ENCODE data around the gene TSC22D4.
A peak's percentile ranks its signal among the peaks of the same experiment; 100 is the strongest.
"Not testable (repeated sequence)": the region's sequence is repeated elsewhere in the genome, so short reads cannot be mapped to it uniquely, and the experiment has no call there.

Gene TSC22D4

DNA sequence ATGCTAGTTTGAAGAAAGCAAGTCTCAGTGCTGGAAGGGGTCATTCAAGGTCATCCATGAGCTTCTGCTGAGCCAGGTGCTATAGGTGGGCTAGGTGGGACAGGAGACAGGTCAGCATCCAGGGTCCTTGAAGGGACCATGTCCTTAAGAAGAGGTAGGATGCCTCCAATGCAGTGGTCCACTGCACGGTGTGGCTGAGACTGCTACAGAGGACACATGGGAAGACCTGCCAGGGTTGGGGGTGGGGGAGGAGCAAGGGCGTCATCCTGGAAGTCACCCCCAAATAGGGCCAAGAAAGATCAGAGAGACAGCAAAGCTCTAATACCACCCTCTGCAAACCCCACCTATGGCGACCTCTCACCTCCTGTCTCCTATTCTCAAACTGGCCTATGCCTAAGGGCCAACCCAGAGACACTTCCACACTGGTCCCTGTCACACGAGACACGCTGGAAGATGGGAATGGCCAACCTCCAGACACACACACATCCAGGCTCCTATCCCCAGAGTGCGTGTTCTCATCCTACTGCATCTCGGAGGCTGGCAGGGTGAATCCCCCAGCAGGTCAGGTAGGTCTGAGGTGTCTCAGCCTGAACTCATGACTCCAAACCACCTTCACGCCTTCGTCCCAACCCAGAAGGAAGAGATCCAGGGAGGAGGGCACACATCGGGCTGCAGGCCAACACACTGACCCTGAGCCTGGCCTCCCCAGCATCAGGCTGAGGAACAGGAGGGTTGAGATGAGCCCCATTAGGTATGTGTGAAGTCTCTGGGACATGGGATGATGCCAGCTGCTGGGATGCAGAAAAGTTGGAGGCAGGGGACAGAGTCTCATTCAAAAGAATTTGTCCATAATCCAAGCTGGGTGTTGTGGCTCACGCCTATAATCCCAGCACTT is 37.1 kb downstream of the TSC22D4 start:
- no peak for DNase-seq

DNA sequence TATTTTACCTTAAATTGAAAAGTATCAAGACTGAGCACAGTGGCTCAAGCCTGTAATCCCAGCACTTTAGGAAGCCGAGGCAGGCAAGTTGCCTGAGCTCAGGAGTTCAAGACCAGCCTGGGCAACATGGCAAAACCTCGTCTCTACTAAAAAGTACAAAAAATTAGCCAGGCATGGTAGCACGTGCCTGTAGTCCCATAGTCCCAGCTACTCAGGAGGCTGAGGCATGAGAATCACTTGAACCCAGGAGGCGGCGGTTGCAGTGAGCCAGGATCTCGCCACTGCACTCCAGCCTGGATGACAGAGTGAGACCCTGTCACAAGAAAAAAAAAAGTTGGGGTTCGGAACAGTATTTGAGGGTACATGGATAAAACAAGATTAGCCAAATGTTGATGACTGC is 39.8 kb downstream of the TSC22D4 start:
- DNase-seq = not testable (repeated sequence)

DNA sequence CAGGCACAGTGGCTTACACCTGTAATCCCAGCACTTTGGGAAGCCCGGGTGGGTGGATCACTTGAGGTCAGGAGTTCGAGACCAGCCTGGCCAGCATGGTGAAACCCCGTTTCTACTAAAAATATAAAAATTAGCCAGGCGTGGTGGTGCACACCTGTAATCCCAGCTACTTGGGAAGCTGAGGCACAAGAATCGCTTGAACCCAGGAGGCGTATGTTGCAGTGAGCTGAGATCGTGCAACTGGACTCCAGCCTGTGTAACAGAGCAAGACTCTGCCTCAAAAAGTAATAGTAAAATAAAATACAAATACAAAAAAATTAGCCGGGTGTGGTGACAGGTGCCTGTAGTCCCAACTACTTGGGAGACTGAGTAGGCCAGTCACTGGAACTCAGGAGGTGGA is 40.3 kb downstream of the TSC22D4 start:
- not testable (repeated sequence) for DNase-seq

GRCh38 chr7:100438172-100438571 is 40.8 kb downstream of the TSC22D4 start:
- no peak for DNase-seq

GRCh38 chr7:100437150-100438100 is 41.6 kb downstream of the TSC22D4 start:
- DNase-seq = no peak

DNA sequence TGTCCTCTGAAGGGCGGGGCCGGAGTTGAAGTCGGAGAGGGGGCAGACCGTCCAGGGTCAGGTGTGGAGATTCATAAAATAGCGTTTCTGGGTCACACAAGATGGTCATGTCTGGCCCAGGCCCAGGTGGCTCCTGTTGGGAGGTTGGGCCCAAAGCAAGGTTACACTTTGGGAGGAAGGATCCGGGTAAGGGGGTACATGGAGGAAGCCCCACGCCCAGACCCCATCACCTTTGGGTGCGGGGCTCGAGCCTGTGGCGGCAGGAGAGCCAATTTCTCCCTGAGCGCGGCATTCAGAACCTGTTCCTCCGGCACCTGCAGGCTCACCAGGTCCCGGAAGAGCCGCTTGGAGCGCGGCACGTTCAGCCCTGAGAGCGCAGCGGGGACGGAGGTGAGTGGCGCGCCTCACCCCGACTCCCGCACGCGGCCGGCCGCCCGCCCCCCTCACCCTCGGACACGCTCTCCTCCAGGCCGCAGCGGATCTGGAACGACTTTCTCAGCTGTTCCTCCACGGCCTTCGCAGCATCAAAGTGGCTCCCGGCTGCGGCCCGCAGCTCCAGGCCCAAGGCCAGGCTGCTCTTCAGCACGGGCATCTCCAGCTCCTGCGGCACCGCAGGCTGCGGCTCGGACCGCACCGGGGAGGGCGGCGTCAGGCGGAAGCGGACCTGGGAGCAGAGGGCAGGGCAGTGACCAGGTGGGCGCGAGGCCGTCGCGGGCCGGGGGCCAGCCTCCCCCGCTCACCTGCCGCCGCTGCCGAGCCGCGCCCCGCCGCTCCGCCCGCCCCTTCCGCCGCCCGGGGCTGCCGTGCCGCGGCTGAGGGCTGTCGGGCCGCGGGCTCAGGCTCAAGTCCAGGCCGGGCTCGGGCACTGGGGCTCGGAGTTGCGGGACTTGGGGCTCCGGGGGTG is 43.4 kb downstream of the TSC22D4 start:
- DNase-seq = peak; percentile 19

DNA sequence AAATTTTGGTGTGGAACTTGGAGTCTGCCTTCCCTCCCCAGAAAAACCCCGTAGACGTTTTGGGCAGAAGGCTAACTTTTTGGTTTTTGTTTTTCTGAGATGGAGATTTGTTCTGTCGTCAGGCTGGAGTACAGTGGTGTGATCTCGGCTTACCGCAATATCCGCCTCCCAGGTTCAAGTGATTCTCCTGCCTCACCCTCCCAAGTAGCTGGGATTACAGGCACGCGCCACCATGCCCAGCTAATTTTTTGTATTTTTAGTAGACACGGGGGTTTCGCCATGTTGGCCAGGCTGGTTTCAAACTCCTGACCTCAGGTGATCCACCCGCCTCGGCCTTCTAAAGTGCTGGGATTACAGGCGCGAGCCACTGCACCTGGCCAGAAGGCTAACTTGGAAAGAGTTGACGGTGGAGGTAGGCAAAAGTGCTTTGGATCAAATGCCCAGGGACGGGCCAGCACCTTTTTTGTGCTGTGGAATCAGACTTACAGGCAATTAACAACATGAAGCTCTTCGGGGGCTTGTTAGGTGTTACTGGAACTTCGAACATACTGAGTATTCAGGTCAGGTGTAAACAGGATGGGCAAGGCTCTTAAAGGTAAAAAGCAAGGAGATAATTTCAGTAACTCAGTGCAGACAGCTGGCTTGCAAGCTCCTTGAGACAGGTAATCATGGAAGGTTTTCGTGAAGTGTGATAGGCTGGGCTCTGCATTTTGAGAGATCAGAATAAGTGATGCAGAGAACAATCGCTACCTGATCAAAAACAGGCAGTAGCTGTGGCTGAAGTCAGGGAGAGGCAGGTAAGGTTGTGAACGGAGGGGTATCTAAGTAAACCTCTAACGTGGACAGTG is 44.5 kb downstream of the TSC22D4 start:
- no peak for DNase-seq

DNA sequence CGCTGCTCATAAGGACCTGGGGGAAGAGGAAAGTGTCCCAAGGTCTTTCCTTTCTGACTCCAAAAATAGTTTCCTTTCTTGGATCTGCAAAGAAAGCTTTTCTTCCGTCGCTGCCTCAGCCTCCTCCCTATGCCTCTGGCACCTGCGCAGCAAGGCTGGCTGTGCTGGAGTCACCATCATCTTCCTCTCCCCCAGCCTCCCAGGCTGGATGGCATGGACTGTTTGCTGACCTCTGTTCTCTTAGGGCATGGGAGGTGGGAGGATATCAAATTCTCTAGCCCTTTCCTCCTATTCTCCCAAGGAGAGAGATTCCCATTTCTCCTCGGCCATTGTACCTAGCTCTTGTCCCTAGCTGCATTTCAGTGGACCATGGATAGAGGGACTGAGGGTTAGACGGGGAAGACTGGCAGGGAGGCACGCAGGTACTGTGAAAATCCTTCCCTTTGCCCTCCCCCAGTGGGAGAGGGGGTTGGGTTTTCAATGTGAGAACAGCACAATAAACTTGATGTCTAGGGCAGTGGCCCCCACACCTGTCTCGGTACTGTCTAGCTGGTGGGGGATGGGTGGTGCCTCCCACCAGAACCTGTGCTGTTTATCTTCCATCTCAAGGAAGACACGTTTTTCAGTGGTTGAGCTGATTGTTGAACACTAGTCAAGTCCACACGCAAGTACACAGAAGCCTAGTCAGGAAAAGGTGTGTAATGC is 45.3 kb downstream of the TSC22D4 start:
- DNase-seq = no peak

DNA sequence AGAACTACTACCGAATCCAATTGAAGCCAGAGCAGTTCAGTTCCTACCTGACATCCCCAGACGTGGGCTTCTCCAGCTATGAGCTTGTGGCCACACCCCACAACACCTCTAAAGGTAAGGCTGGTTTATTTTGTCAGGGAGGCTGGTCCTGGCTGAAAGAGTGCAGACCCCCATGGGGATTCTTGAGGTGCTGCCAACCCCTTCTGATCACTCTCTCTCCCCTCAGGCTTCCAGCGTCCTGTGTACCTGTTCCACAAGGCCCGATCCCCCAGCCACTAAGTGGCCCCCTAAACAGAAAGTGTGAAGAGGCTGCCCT is 45.8 kb downstream of the TSC22D4 start:
- no peak for DNase-seq

- DNase-seq = no peak
Observed at GRCh38 chr7:100432621-100433275, 46.3 kb downstream of the TSC22D4 start.

- no peak for DNase-seq
Observed at GRCh38 chr7:100432053-100432452, 47.0 kb downstream of the TSC22D4 start.

GRCh38 chr7:100431286-100431735 is 47.7 kb downstream of the TSC22D4 start:
- DNase-seq = no peak

- DNase-seq = peak; percentile 21
Observed at GRCh38 chr7:100430493-100431285, 48.3 kb downstream of the TSC22D4 start.

DNA sequence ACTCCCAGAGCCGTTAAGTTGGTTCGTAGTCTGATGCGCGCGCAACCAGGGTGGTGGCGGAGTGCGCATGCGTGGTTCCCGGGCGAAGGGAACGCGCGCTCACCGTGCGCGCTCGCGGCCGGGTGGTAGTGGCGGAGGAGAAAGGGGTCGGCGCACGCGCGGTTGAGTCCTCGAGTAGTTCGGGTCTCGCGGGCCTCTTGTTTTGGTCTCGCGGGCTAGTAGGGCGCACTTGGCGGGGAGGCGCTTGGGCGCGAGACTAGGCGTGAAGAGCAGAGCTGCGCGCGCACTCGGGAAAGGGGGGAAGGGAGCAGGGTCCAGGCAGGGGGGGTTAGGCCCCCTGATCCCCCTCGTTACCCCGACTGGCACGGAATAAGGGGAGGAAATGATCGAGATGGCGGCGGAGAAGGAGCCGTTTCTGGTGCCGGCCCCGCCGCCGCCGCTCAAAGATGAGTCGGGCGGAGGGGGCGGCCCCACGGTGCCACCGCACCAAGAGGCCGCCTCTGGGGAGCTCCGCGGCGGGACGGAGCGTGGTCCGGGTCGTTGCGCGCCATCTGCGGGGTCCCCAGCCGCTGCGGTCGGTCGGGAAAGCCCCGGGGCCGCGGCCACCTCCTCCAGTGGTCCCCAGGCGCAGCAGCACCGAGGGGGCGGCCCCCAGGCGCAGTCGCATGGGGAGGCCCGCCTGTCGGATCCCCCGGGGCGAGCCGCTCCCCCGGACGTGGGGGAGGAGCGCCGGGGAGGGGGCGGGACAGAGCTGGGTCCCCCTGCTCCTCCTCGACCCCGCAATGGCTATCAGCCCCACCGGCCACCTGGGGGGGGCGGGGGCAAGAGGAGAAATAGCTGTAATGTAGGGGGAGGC is 49.1 kb downstream of the TSC22D4 start, which contains the start of gene MEPCE:
TSS of gene MEPCE (plus strand) at position 195 of the 856 bp plus-strand sequence. CDS start at position 383, 188 bp downstream.
- peak; percentile 98 for DNase-seq

- peak; percentile 100 for DNase-seq
Observed at GRCh38 chr7:100428967-100429636, 49.9 kb downstream of the TSC22D4 start.

- DNase-seq = peak; percentile 98
Observed at GRCh38 chr7:100428199-100428966, 50.6 kb downstream of the TSC22D4 start, which contains the start of gene ZCWPW1. Gene ZCWPW1, minus strand, starts transcription at chr7:100428703. Its CDS starts 8,054 bp downstream, at chr7:100420649.

DNA sequence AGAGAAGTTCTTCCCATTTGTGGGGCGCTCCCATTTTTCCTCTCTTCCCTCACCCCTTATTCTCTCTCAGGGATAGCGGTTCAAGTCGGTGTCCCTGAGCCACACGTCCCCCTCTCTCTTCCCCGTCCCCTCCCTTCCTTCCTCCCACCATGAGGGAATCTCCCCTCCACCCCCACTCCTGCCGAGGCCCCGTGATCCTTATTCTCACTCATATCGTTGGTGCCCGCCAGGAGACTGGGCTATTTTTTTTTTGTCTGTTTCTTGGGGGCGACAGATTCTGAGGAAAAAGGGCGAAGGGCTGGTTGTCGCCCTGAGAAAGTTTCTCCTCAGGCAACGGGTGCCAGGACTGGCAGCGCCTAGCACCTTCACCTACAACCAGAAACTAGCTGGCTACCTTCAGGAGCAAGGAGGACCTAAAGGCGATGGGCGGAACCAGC is 51.2 kb downstream of the TSC22D4 start:
- DNase-seq = no peak

All from suppressor macrophage treated with lipopolysaccharide for 4 hours (primary cell).